Stimulated activated CD8-positive, alpha-beta memory T cell treated with anti-CD3 and anti-CD28 coated beads, Interleukin-7, amount 100 ng/mL, for 24 hours (primary cell): ENCODE results near the gene CNST.
"Not testable (repeated sequence)": the region's sequence is repeated elsewhere in the genome, so short reads cannot be mapped to it uniquely, and the experiment has no call there.

Source experiments
- DNase-seq: peaks from one replicate; pipeline ENCODE4 v3.0.0-alpha.2; 2020; ENCODE audit warnings: low read depth

CNST gene

DNA sequence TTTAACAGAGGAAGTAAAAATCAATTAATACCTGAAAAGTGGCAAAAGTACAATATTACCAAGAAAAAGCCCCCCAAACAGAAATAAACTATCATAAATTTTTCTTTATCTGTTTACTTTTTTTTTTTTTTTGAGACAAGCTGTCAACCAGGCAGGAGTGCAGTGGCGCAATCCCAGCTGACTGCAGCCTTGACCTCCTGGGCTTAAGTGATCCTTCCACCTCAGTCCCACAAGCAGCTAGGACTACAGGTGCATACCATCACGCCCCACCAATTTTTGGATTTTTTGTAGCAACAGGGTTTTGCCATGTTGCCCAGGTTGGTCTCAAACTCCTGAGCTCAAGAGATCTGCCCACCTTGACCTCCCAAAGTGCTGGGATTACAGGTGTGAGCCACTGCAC is 8.2 kb upstream of the CNST start:
- DNase-seq: no peak

- DNase-seq: no peak
Observed at GRCh38 chr1:246559310-246559709, 6.9 kb upstream of the CNST start.

DNA sequence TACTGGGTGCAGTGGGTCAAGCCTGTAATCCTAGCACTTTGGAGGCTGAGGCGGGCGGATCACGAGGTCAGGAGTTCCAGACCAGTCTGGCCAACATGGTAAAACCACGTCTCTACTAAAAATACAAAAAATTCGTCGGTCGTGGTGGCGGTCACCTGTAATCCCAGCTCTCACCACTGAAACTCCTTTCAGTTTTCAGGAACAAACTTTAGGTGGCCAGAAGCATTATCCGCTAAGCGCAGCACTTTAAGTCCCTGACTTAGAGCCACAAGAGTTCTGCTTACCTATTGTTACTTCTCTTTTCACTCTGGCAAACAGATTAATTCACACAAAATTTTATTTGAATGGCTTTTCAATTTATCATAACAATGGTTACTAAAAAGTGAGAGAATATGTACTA is 5.4 kb upstream of the CNST start:
- not testable (repeated sequence) for DNase-seq

GRCh38 chr1:246564839-246565750 is 1.2 kb upstream of the CNST start:
- no peak for DNase-seq

GRCh38 chr1:246565751-246566127 is 517 bp upstream of the CNST start:
- DNase-seq: no peak

- no peak for DNase-seq
Observed at GRCh38 chr1:246566813-246567645, 773 bp downstream of the CNST start.

- no peak for DNase-seq
Observed at GRCh38 chr1:246567646-246568235, 1.5 kb downstream of the CNST start.

- DNase-seq: no peak
Observed at GRCh38 chr1:246569248-246570238, 3.3 kb downstream of the CNST start.

DNA sequence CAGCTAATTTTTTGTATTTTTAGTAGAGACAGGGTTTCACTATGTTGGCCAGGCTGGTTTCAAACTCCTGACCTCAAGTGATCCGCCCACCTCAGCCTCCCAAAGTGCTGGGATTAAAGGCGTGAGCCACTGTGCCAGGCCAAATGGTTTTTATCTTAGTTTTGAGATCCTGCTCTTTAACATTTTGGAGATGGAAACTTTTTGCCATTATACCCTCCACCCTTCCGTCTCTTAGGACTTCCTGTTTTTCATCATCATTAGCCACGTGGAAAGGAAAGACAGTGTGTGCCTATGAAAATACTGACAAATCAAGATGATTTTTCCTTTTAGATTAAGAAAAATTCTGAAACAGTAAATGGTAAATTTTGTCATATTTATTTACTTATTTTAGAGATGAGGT is 5.1 kb downstream of the CNST start:
- DNase-seq: not testable (repeated sequence)

- no peak for DNase-seq
Observed at GRCh38 chr1:246571953-246572352, 5.7 kb downstream of the CNST start.

DNA sequence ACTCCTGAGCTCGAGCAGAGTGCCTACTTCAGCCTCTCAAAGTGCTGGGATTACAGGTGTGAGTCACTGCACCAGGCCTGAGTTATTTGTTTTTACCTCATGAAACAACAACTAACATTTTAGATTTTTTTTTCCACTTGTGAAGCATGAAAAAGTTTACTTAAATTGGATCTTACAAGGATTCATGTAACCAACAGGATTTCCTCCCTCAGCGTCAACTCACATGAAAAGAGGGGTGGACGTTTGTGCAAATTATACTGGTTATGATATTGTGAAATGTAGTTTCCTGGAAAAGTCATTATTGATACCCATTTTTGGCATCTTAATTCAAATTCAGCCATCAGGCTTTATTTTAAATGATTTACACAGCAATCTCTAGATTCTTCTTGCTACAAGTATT is 6.5 kb downstream of the CNST start:
- DNase-seq: no peak

GRCh38 chr1:246573491-246573890 is 7.2 kb downstream of the CNST start:
- DNase-seq: no peak

- DNase-seq: no peak
Observed at GRCh38 chr1:246576709-246577032, 10.4 kb downstream of the CNST start.

- DNase-seq: no peak
Observed at GRCh38 chr1:246577082-246577719, 10.9 kb downstream of the CNST start.

DNA sequence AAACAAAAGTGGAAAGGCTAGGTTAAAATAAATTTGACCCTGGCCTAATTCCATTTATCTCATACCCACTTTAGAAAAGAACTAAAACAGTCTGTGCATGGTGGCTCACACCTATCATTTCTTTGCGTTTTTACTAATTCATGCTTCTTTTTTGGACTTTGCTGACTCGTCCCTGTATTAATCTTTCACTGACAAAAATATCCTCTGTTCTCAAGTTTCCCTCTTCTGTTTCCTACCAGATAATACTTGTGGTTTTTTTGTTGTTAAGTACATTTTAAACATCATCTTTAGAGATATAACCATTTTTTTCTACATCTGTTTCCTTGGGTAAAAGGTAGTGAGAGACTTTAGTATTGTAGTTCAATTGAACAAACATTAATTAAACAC is 11.5 kb downstream of the CNST start:
- DNase-seq: no peak

DNA sequence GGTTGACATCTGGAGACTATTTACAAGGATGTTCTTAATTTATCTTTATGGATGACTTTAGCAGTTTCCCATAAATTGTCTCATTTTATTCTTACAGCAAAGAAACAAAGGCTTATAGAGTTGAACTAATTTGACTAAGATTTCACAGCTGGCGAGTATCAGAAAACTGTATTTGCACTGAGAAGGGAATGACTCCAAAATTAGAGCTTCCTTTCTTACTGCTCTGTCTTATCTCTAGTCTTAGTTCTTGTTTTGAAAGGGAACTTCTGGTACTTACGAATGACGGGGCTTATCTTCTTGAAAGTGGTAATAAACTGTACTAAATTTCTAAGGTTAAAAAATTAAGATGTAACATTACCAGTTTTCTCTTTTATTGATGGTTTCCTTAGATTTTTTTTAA is 13.6 kb downstream of the CNST start:
- no peak for DNase-seq

GRCh38 chr1:246580497-246581370 is 14.5 kb downstream of the CNST start:
- no peak for DNase-seq

DNA sequence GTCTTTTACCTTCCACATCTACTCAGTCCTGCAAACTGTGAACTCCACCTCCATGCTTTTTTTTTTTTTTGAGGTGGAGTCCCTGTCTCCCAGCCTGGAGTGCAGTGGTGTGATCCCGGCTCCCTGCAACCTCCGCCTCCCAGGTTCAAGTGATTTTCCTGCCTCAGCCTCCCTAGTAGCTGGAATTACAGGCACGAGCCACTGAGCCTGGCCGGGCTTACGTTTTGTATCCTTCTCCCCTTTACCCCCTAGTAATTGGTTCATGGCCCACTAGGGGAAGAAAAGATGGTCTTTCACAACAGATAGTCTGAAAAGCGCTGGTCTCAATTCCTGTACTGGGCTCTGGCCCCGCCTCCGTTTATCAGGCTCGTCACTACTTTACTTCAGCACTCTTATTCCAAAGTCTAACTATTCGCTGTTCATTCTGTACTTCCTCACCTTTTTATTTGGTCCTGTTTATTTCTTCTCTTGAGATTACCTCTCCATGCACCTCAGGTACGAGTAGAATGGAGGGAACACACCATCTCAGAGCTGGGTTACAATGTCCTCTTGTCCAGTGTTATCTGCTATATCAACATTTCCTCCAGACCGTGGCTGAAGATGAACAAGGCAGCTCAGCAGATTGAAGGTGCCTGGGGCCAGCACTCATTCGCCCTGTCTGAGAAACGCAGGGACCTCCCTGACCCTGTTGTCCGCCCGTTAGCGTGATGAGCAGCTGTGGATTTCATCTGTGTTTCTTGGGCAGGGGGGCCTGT is 16.2 kb downstream of the CNST start:
- DNase-seq: no peak

GRCh38 chr1:246583056-246583440 is 16.8 kb downstream of the CNST start:
- DNase-seq: no peak
